HG02642 (cell line): ENCODE results near the gene ECT2.
"Not testable (repeated sequence)": the region's sequence is repeated elsewhere in the genome, so short reads cannot be mapped to it uniquely, and the experiment has no call there.

Experiments used
- ATAC-seq: cut with Tn5 transposase; IDR thresholded peaks from one replicate; pipeline ENCODE4 v1.9.1; 2021; ENCODE audit warnings: mild to moderate bottlenecking; ENCODE audit not compliant: unreplicated experiment, poor library complexity

Gene ECT2

DNA sequence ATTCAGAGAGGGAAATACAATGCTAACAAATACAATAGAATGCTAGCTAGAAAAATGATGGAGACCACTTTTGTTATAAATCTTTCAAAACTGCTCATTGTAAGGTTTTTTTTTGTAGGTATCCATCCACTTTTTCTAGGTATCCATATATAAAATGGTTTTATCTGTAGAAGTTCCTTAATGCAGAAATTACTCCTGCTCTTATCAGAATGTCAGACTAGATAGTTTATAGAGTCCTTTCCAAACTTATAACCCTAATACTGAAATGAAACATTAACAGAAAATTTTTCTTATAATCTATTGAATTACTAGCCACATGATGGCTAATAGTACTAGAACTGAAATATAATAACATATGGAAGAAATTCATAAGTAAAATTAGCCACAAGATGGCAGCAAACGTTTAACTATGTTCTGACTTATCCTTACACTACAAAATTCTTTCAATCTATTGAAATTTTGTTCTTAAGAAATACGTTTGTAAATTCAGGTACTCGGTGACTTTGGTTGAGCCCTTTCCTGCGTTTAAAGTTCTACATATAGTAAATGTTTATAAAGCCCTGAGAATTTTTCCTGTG lies 58.5 kb downstream of the ECT2 start:
- no peak for ATAC-seq

- ATAC-seq: no peak
Observed at GRCh38 chr3:172811099-172811498, 60.6 kb downstream of the ECT2 start.

DNA sequence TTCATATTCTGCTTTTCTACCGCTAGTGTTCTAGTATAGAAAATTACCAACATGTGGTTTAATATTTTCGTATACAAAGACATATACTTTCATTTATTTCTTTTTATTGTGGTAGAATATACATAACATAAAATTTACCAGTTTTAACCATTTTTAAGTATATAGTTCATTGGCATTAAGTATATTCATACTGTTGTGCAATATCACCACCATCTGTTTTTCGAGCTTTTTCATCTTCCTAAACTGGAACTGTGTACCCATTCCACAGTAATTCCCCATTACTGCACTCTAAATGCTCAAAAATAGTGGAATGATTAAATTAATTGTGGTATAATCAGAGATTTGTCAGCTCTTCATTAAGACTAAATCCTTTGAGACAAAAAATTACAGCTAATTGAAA lies 62.9 kb downstream of the ECT2 start:
- ATAC-seq: no peak

DNA sequence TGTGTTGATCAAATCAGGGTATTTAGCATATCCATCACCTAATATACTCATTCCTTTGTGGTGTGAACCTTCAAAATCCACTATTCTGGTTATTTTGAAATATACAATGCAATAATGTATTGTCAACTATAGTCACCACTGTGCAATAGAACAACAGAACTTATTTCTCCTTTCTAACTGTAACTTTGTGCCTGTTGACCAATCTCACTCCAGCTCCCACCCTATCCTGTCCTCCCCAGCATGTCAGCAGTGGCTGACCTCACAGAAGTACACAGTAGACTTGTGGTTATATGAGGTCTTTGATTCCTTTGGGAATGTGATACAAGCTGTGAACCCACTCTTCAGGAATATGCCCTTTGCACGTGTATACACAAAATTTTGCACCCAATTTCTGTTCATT lies 64.2 kb downstream of the ECT2 start:
- ATAC-seq: no peak

GRCh38 chr3:172815857-172816256 lies 65.3 kb downstream of the ECT2 start:
- ATAC-seq: no peak

DNA sequence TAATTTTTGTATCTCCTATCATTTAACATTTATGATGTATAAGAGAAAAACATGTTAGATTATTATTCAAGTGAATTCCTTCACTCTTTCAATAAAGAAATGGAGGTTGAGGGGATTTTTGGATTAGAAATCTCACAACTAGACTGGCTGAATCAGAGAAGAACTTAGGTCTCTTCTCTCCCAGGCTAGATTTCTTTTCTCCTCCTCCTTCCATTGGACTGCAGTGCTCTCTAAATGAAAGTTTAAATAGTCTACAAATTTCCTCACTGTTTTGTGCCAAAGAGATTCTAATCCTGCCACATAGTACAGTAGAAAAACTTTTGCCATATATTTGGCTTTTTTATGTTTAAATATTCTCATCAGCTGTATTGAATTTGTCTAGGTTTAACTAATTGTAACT lies 65.8 kb downstream of the ECT2 start:
- ATAC-seq: no peak

DNA sequence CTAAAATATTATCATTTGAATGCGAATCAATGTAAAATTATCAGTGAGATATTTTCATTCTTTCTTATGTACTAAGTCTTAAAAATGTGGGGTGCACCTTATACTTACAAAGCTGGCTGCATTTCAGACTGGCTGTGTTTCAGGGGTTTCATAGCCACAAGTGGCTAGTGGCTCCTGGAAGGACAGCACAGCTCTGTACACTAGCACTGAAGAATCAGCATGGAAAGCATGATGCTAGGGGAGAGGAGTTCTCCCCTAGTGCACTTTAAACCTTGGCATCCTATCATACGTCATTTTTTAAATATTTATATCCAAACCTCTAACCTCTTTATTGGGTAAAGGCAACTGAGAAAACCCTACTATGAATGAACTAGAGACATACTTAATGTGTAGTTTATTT lies 66.4 kb downstream of the ECT2 start:
- no peak for ATAC-seq

DNA sequence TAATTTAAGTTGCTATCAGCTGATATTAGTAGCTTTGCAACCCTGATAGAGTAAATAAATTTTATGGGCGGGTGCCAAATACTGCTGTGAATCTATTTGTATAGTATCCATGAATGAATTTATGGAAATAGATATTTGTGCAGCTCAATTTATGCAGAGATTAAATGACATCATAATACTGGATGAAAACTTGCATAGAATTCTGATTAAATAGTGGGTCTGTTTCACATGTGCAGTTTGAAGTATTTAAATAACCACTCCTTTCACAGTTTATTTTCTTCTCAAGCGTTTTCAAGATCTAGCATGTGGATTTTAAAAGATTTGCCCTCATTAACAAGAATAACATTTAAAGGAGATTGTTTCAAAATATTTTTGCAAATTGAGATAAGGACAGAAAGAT lies 70.0 kb downstream of the ECT2 start:
- ATAC-seq: no peak

DNA sequence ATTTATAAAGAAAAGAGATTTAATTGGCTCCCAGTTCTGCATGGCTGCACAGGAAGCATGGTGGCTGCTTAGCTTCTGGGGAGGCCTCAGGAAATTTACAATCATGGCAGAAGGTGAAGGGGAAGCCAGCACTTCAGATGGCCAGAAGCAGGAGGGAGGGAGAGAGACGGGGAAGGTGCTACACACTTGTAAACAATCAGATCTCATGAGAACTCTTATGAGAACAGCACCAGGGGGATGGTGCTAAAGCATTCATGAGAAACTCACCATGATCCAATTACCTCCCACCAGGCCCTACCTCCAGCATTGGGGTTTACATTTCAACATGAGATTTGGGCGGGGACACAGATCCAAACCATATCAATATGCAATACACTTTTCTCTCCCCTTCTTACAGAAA lies 73.7 kb downstream of the ECT2 start:
- no peak for ATAC-seq

DNA sequence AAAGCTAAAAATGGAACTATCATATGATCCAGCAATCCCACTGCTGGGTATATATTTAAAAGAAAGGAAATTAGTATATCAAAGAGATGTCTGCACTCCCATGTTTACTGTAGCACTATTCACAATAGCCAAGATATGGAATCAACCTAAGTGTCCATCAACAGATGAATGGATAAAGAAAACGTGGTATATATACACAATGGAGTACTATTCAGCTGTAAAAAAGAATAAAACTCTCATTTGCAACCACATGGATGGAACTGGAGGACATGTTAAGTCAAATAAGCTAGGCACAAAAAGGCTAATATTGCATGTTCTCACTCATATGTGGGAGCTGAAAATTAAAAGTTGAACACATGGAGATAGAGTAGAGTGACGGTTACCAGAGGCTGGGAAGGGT lies 76.7 kb downstream of the ECT2 start:
- not testable (repeated sequence) for ATAC-seq

DNA sequence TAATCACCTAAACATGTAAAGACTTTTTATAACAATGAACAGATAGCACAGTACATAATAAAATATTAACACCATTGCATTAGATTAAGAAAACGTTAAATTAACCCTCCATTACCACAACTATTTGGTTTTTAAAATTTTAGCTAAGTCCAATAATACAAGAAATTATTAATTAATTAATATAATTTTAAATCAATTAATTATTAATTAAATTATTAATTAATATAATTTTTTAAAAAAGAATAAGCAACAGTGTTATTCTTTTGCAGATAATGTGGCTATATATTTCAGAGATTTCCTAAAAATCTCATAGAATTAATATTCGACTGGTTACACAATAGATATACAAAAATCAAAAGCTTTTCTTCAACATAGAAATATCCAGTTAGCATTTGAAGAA lies 82.5 kb downstream of the ECT2 start:
- no peak for ATAC-seq

GRCh38 chr3:172836390-172836997 lies 86.0 kb downstream of the ECT2 start:
- no peak for ATAC-seq

DNA sequence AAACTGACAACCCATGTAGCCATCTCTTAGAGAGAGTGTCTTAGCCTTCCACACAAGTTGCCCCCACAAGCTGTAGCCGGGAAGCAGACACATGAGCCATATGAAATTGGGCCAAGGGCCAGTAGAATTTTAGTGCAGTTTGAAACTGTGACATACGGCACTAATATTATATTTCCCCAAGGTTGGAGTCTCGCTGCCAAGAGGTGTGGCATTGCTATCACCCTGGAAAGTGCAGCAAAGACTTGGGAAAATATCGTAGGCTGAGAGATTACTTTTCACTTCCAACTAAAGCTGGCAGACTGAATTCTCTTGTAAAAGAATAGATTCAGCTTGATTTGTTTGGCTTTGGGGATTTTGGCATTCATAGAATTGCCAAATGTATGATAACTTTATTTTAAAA lies 89.2 kb downstream of the ECT2 start:
- no peak for ATAC-seq

DNA sequence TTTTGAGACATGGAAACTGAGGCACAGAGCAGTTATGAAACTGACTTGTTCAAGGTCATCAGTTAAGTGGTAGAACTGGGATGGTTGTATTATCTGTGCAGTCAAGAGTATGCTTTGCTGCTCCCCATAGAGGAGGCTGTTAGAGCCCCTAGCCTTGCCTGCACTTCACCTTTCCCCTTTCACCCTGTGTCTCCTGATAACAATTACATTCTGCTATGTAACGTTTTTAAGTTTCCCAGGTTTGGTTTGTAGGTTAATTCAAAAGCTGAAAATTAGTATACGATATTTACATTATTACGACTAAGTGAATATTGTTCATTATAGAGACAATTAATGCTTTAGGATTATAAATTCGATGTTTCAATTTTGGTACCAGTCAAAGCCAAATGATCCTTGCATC lies 89.9 kb downstream of the ECT2 start:
- ATAC-seq: no peak

GRCh38 chr3:172840913-172841312 lies 90.4 kb downstream of the ECT2 start:
- no peak for ATAC-seq

GRCh38 chr3:172844428-172844827 lies 93.9 kb downstream of the ECT2 start:
- no peak for ATAC-seq

DNA sequence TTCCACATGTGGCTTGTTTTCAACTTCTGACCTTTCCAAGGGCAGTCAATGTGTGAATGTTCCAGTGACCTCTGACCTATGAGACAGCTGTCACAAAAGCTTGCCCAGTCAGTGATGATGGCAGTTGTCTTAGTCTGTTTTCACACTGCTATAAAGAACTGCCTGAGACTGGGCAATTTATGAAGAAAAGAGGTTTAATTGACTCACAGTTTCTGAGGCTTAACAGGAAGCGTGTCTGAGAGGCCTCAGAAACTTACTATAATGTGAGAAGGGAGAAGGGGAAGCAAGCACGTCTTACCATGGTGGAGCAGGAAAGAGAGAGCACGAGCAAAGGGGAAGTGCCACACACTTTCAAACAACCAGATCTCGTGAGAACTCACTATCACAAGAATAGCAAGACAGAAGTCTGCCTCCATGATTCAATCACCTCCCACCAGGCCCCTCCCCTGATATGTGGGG lies 95.6 kb downstream of the ECT2 start:
- ATAC-seq: no peak

DNA sequence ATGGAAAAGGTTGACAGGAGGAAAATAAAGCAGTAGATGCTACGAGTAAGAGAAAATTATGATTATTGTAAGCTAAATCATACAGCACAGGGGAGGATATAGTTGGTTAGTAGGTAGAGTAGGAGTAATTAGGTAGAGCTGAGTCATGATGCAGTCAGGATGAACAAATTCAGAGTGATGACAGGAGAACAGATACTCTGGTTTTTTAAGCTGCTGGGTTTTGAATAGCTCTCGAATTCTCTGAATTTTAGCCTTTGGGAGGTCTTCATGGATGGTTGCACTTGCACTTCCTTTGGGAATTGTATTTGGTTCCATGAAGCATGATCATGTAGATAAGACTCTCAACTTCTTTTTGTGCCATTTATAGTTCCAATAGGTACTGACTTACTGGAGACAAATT lies 96.2 kb downstream of the ECT2 start:
- ATAC-seq: no peak

- no peak for ATAC-seq
Observed at GRCh38 chr3:172847292-172847691, 96.8 kb downstream of the ECT2 start.

DNA sequence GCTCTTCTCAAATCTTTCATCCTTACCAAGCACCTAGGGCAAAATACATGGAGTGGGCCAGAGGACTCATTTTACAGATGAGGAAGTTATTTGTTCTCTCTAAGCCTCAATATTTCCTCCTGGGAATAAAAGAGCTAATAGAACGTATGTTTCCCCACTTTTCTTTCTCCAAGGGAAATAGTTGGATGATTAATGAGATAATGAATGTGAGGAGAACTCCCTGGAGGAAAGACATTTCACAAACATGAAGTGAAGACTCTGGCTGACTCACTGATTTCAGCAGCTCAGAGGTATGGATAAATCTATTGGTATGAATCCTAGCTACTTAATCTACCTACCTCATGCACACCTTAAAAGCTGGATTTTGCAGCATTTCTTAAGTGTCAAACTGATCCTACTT lies 98.4 kb downstream of the ECT2 start:
- ATAC-seq: no peak

- no peak for ATAC-seq
Observed at GRCh38 chr3:172853005-172853404, 102.5 kb downstream of the ECT2 start.

DNA sequence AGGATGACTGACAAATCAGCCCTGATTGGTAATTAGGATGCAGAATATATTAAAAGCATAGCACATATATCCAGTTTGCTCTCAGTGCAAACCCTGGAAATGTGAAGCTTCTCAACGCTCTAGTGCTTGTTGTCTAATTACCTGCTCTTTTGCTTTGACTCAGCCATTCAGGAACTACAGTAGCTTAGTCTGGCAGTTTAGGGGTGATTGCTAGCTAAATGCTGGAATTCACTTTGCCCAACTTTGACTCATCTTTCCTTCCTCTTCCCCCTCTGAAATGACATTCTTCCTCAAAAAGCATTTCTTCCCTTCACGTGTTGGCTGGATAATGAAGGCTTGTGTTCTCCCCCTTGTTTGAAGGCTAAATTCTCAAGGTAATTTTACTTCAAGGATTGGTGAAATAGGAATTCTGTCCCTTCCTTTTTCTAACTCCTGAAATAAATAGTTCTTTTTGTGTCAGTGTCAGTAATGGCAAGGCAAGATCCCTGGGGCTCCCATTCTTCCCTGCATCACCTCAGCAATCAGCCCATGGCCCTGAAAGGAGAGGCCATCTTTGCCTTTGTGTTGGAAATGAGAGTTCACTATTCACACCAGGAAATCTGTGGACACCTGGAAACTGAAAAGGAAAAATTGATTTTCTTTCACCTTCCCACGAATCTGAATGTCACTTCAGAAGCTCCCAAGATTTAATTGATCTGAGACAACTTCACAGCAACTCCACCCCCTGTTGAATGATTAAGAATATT lies 103.6 kb downstream of the ECT2 start:
- no peak for ATAC-seq
